GM18517 (cell line): ENCODE measurements around the gene YIPF6.
A peak's percentile ranks its signal among the peaks of the same experiment; 100 is the strongest.
"Not testable (repeated sequence)": the region's sequence is repeated elsewhere in the genome, so short reads cannot be mapped to it uniquely, and the experiment has no call there.

ENCODE experiments used
- ATAC-seq: cut with Tn5 transposase; IDR thresholded peaks from one replicate; pipeline ENCODE4 v1.9.1; 2021; ENCODE audit warnings: mild to moderate bottlenecking, moderate library complexity; ENCODE audit not compliant: unreplicated experiment

YIPF6 gene

DNA sequence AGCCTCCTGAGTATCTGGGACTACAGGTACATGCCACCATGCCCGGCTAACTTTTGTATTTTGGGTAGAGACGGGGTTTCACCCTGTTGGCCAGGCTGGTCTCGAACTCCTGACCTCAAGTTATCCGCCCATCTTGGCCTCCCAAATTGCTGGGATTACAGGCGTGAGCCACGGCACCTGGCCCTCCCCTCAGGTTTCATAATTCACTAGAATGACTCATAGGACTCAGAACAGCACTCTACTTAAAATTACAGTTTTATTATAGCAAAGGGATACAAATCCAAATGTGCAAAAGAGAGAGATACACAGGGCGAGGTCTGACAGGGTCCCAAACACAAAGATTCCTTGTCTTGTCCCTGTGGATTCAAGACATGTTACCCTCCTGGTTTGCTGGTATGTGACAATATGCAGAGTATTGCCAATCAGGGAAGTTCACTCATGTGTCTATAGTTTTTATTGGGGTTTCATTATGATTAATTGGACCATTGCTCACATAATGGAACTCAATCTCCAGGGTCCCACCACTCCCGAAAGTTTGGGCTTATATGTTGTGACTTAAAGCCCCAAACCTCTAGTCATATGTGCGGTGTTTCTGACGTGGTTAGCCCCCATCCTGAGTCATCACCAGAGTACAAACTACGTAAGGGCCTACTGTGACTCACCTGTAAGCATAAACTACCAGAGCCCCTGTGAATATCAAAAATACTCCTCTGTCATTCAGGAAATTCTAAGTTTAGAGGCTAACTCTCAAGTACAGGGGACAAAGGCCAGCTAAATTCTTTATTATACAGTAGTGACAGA is 5.2 kb downstream of the YIPF6 start:
- ATAC-seq, result no peak

- ATAC-seq, result no peak
These were observed 7.8 kb downstream of the YIPF6 start for GRCh38 chrX:68506649-68507048.

DNA sequence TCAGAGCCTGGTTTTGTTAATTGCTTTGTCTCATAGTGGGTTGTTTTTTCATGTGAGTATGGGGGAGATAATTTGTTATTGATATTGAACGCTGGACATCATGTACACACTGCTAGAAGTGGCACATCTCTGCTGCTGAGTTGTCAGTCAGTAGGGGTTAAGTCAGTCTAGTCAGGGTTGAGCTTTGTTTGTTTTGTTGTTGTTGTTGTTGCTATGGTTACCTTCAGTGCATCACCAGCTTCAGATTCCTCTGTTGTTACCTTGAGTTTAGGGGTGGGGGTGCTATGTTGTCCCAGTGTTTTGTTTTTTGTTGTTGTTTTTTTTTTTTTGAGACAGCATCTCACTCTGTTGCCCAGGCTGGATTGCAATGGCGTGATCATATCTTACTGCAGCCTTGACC is 9.9 kb downstream of the YIPF6 start:
- no peak for ATAC-seq

DNA sequence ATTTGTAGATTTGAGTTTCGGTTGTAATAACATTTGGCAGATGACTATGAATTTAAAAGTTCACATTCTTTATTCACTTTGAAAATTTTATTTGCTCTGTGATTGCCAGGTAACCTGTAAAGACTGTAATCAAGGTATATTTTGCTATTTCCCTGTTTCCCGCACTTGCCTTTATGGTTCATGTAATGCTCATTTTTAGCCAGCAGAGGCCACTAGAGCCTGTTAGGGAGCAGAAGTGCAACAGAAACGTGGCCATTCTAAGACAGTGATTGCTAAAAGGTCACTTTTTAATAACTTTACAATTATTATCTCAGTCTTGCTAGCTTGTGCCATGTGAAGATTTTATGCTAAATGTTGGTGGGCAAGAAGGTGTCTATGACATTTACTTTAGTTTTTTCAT is 12.4 kb downstream of the YIPF6 start:
- ATAC-seq, result peak; percentile 70

DNA sequence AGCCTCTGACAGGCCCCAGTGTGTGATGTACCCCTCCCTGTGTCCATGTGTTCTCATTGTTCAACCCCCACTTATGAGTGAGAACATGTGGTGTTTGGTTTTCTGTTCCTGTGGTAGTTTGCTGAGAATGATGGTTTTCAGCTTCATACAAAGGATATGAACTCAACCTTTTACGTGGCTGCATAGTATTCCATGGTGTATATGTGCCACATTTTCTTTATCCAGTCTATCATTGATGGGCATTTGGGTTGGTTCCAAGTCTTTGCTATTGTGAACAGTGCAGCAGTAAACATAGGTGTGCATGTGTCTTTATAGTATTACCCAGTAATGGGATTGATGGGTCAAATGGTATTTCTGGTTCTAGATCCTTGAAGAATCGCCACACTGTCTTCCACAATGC is 25.8 kb downstream of the YIPF6 start:
- ATAC-seq, result not testable (repeated sequence)

DNA sequence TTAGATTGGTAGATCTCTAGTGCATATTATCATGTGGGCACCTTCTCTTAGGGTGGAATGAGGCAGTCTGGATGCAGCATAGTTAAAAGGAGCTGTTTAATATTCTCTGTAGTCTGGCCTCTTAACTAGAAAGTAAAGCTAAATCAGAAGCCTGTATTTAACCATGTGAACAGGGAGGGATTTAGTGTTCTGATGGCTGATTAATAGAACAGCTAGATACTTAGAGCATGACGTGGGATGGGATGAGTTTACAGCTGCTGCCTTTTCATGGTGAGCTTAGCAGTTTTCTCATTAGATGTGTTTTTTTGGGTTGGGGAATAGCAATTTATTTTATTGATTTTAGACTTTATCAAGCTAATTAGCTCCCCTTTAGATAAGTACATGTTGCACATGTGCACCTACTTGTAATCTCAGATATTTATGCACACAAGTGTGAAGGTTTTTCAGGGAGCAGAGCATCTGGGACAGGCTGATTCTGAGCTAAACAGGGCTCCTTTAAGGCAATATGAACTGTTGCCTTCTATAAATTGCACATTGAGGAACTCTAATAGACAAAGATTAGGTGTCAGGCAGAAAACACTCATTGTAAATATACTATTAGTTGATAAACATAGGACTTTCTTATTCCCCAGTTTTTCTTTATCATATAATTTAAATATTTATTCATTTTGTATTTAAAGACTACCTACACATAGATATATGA is 34.1 kb downstream of the YIPF6 start:
- no peak for ATAC-seq

- no peak for ATAC-seq
These were observed 34.8 kb downstream of the YIPF6 start for GRCh38 chrX:68533656-68534055.

GRCh38 chrX:68534691-68535090 is 35.8 kb downstream of the YIPF6 start:
- no peak for ATAC-seq

DNA sequence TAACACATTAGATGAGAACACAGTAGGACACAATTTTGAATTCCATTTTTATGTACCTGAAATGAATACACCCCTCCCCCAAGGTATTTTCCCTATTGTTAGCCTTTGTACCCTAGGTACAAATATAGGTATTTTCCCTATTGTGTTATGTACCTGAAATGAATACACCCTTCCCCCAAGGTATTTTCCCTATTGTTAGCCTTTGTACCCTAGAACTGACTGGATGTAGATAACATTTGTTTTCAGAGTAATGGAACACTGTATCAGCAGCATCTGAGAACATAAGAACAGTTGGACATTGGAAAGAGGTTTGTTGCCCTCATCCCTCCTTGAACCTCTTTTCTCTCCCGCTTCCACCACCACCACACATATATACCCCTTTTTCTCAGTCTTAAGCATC is 37.6 kb downstream of the YIPF6 start:
- no peak for ATAC-seq

GRCh38 chrX:68536884-68537283 is 38.0 kb downstream of the YIPF6 start:
- no peak for ATAC-seq

DNA sequence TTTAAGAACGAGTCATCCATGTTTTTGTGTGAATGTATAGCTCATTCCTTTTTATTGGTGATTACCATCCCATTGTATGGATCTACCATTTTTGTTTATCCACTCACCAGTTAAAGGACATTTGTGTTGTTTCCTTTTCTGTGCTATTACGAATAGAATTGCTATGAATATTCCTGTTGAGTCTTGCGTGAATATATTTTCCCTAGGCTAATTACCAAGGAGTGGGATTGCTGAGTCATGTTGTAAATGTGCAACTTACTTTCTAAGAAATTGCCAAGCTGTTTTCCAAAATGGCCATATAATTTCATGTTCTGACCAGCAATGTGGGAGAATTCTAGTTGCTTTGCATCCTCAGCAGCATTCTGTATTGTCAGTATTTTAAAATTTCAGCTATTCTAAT is 51.3 kb downstream of the YIPF6 start:
- ATAC-seq, result no peak

GRCh38 chrX:68556036-68556435 is 57.2 kb downstream of the YIPF6 start:
- ATAC-seq, result no peak

- not testable (repeated sequence) for ATAC-seq
These were observed 58.3 kb downstream of the YIPF6 start for GRCh38 chrX:68557126-68557525.

GRCh38 chrX:68559905-68560304 is 61.1 kb downstream of the YIPF6 start:
- not testable (repeated sequence) for ATAC-seq

GRCh38 chrX:68568136-68568535 is 69.3 kb downstream of the YIPF6 start:
- no peak for ATAC-seq

- ATAC-seq, result no peak
These were observed 71.7 kb downstream of the YIPF6 start for GRCh38 chrX:68570598-68570997.

DNA sequence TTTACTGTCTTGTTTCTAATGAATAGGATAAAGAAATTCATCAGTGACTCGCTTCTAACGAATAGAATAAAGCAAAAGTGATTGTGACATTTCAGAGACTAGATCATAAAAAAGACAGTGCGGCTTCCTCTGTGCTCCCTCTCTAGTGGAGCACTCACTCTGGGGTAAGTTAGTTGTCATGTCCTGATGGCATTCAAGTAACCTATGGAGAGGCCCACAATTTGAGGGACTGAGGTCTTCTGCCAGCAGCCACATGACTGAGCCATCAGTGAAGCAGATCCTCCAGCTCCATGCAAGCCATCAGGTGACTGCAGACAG is 72.4 kb downstream of the YIPF6 start:
- no peak for ATAC-seq

DNA sequence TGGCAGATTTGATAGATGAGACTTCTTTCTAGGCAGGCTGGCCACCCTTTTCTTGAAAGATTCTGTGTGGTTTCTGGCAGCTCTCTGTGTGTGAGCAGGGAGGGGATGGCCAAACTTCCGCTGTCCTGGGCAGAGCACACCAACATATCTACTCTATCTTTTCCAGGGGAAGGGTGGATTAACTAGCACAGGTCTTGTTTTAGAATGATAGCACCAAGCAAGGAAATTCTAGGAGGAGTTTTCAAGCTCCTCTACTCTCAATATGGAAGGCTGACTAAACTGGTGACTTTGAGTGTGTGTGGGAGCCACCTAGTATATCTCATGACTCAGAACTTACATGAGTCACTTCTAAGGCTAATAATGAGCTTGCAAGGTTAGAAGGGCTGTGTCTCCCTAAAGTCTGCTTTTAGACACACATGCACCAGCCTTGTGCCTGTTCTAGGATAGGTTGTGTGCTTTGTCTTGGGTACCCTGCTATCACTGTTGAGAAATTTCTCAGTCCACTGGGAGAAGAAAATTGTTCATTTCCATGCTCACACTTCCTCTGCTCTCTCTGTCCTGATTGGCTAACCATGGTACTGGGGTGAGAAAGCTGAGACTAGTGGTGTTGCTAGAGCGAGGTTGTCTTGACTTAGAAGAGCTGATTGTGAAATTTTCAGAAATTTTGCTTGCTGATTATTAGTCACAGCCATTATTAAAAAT is 72.9 kb downstream of the YIPF6 start:
- peak; percentile 88 for ATAC-seq

- ATAC-seq, result no peak
These were observed 75.4 kb downstream of the YIPF6 start for GRCh38 chrX:68574240-68574639.

- no peak for ATAC-seq
These were observed 81.0 kb downstream of the YIPF6 start for GRCh38 chrX:68579810-68580209.

DNA sequence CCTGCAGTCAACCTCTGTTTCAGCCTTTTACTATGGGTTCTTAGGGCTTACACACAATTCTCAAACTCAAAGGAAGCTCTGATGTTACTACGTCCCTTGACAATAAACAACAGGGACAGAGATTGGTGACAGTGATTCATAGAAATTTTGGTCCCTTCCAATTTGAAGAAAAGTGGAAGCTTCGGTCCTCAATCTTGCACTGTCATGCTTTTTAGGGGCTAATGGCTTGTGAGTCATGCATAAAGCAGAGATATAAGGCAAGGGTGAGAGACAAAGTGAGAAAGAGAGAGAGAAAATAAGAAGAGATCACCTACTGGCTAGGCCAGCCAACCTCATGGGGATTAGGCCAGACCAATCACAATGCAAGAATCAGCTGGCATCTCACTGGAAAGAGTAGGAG is 85.4 kb downstream of the YIPF6 start:
- ATAC-seq, result no peak
